HepG2 (cell line): ENCODE measurements around the gene BMP2K. TPM values are rescaled to one million over a fixed set of nuclear protein-coding genes. Genes with fewer than 3 reads are reported as not detected.

Source experiments
- ATF7 ChIP-seq, 2 experiments: fragments of 450-650 bp in 1 of 2; sonication (generic) in 1 of 2; formaldehyde crosslinking in 1 of 2; IDR thresholded peaks; 2 replicates each; pipeline versions ENCODE4 v1.4.0 to v1.6.1; 2016 to 2020; ENCODE audit warnings: antibody characterized with exemption in 1 of 2, mild to moderate bottlenecking in 1 of 2, missing genetic modification reagents in 1 of 2
- CHD2 ChIP-seq: IDR thresholded peaks from 2 replicates; pipeline ENCODE4 v1.6.1; 2011; ENCODE audit warnings: low read depth, low read length, improper control_type of control experiment
- CREM ChIP-seq, 2 experiments: sonication (generic) in 1 of 2; formaldehyde crosslinking in 1 of 2; IDR thresholded peaks; 2 replicates each; pipeline versions ENCODE4 v1.4.0 to v1.6.1; 2016 to 2020; ENCODE audit warnings: antibody characterized with exemption in 1 of 2, mild to moderate bottlenecking in 1 of 2, missing genetic modification reagents in 1 of 2
- E2F5 ChIP-seq: sonication (generic); formaldehyde crosslinking; conservative IDR thresholded peaks from 2 replicates; pipeline ENCODE4 v1.4.0; 2020; ENCODE audit warnings: missing genetic modification reagents
- HBP1 ChIP-seq: IDR thresholded peaks from 2 replicates; pipeline ENCODE4 v1.6.1; 2016; ENCODE audit warnings: low read depth, control low read depth
- HNRNPLL ChIP-seq: fragments of 200-400 bp; formaldehyde crosslinking; IDR thresholded peaks from 2 replicates; pipeline ENCODE4 v1.6.1; 2017; ENCODE audit warnings: mild to moderate bottlenecking, low read depth, low read length; ENCODE audit not compliant: poor library complexity, severe bottlenecking
- IRX3 ChIP-seq: sonication (generic); formaldehyde crosslinking; IDR thresholded peaks from 2 replicates; pipeline ENCODE4 v1.8.1; 2023; ENCODE audit warnings: mild to moderate bottlenecking, low read depth, missing genetic modification reagents, borderline replicate concordance
- MAFG ChIP-seq: sonication (generic); formaldehyde crosslinking; IDR thresholded peaks from 2 replicates; pipeline ENCODE4 v1.5.1; 2020; ENCODE audit warnings: mild to moderate bottlenecking, missing genetic modification reagents
- RARA ChIP-seq: IDR thresholded peaks from 2 replicates; pipeline ENCODE4 v1.6.1; 2016; ENCODE audit warnings: missing genetic modification reagents, missing compliant biosample characterization
- SKIL ChIP-seq: sonication (generic); formaldehyde crosslinking; IDR thresholded peaks from 2 replicates; pipeline ENCODE4 v1.8.0; 2022; ENCODE audit warnings: missing genetic modification reagents, mild to moderate bottlenecking, moderate library complexity, borderline replicate concordance
- THAP9 ChIP-seq: sonication (generic); formaldehyde crosslinking; IDR thresholded peaks from 2 replicates; pipeline ENCODE4; 2020; ENCODE audit warnings: missing genetic modification reagents, mild to moderate bottlenecking, borderline replicate concordance
- ZBTB38 ChIP-seq: sonication (generic); formaldehyde crosslinking; IDR thresholded peaks from 2 replicates; pipeline ENCODE4 v1.5.1; 2020; ENCODE audit warnings: mild to moderate bottlenecking, missing genetic modification reagents
- ZBTB39 ChIP-seq: sonication (generic); formaldehyde crosslinking; IDR thresholded peaks from 2 replicates; pipeline ENCODE4 v1.5.0; 2020; ENCODE audit warnings: missing genetic modification reagents
- ZMYM4 ChIP-seq: sonication (generic); formaldehyde crosslinking; IDR thresholded peaks from 2 replicates; pipeline ENCODE4 v1.8.1; 2023; ENCODE audit warnings: mild to moderate bottlenecking, missing genetic modification reagents
- ZNF143 ChIP-seq: sonication (generic); formaldehyde crosslinking; IDR thresholded peaks from 2 replicates; pipeline ENCODE4 v1.4.0; 2020; ENCODE audit warnings: missing genetic modification reagents
- ZNF569 ChIP-seq: sonication (generic); formaldehyde crosslinking; IDR thresholded peaks from 2 replicates; pipeline ENCODE4 v1.5.0; 2020; ENCODE audit warnings: mild to moderate bottlenecking, missing genetic modification reagents, moderate library complexity, borderline replicate concordance
- polyA plus RNA-seq, 8 experiments: library from polyadenylated mRNA; depleted of rRNA in 3 of 8; stranded (reverse) in 7 of 8; unstranded in 1 of 8; fragments of >200 nt; fragmentation: Illumina TruSeq in 4 of 8; extraction: Trizol in 4 of 8; gene quantifications; 2 replicates each; pipeline versions ENCODE4 v1.2.1 to v1.2.3, GENCODE V29; 2011 to 2016; ENCODE audit warnings: low read depth in 4 of 8, missing spikeins in 1 of 8, mixed read lengths in 1 of 8; ENCODE audit not compliant: insufficient read depth in 1 of 8
- total RNA-seq, 5 experiments: library from RNA; depleted of rRNA; stranded (reverse); fragments of >200 nt; fragmentation: Illumina TruSeq; extraction: Trizol; gene quantifications; 2 replicates each; pipeline ENCODE4 v1.2.3, GENCODE V29; 2016; ENCODE audit warnings: low read depth in 1 of 5

The BMP2K gene
- total and polyA plus RNA-seq, 2 of the 13 experiments (the other 11 are each of a cell fraction or from before 2014, with no cell fraction given): 8.6 to 15.2 TPM

GRCh38 chr4:78775303-78776078, 659 bp upstream of the BMP2K start (continued):
- TF ChIP-seq ZNF569 (CRISPR knock-in tag): peak; percentile 40; the same call in 1 of the 2 replicates
- no peak for TF ChIP-seq ZBTB38
- 0 out of 2 replicates have a peak, but pooled peaks have one; percentile 29 for TF ChIP-seq IRX3
- TF ChIP-seq ZNF143: no peak
- TF ChIP-seq HNRNPLL: no peak
- no peak; the same call in 1 of the 2 replicates for TF ChIP-seq SKIL
- 0 out of 2 replicates have a peak, but pooled peaks have one; percentile 26 for TF ChIP-seq E2F5
- no peak for TF ChIP-seq CHD2
- TF ChIP-seq RARA (CRISPR knock-in tag): peak; percentile 11; the same call in 1 of the 2 replicates
- no peak for TF ChIP-seq ZBTB39 (CRISPR knock-in tag)
- peak; percentile 71 for TF ChIP-seq ZMYM4
- 0 out of 2 replicates have a peak, but pooled peaks have one; percentile 18 for TF ChIP-seq HBP1 (CRISPR knock-in tag)
- peak; percentile 76; the same call in 1 of the 2 replicates for TF ChIP-seq THAP9 (CRISPR knock-in tag)
- no peak for TF ChIP-seq ATF7 (IDR thresholded peaks at IDR 0.05)
- no peak for TF ChIP-seq ATF7 (CRISPR knock-in tag; IDR thresholded peaks at IDR 0.05)
- no peak for TF ChIP-seq MAFG
- TF ChIP-seq CREM (IDR thresholded peaks at IDR 0.05): peak; percentile 53; the same call in 1 of the 2 replicates
- TF ChIP-seq CREM (CRISPR knock-in tag; IDR thresholded peaks at IDR 0.05): 0 out of 2 replicates have a peak, but pooled peaks have one; percentile 28
